Stimulated activated CD4-positive, alpha-beta T cell treated with anti-CD3 and anti-CD28 coated beads, Interleukin-15, amount 100 ng/mL, for 48 hours (primary cell): ENCODE results near the gene TSPEAR.

ENCODE experiments used
- DNase-seq, 2 donors: peaks; one replicate each; pipeline ENCODE4 v3.0.0-alpha.2; 2020; ENCODE audit warnings: low read depth in 2 of 2

Gene TSPEAR

GRCh38 chr21:44485254-44485793, 226.0 kb downstream of the TSPEAR start:
- DNase-seq: peak; percentile 22 to 51

GRCh38 chr21:44484498-44485253, 226.7 kb downstream of the TSPEAR start:
- no peak for DNase-seq

- DNase-seq: no peak
Measured at GRCh38 chr21:44483288-44484237, 227.8 kb downstream of the TSPEAR start.

GRCh38 chr21:44482581-44483287, 228.6 kb downstream of the TSPEAR start:
- no peak for DNase-seq

- DNase-seq: no peak
Measured at GRCh38 chr21:44480200-44481053, 230.9 kb downstream of the TSPEAR start.

GRCh38 chr21:44479556-44480199, 231.7 kb downstream of the TSPEAR start:
- DNase-seq: peak in 1 of 2 donors; percentile 30

- no peak for DNase-seq
Measured at GRCh38 chr21:44478801-44479167, 232.6 kb downstream of the TSPEAR start.

GRCh38 chr21:44478124-44478800, 233.1 kb downstream of the TSPEAR start:
- no peak for DNase-seq

GRCh38 chr21:44477712-44478111, 233.7 kb downstream of the TSPEAR start:
- DNase-seq: no peak

- DNase-seq: no peak
Measured at GRCh38 chr21:44477131-44477530, 234.2 kb downstream of the TSPEAR start.

GRCh38 chr21:44475266-44475845, 236.0 kb downstream of the TSPEAR start:
- no peak for DNase-seq

GRCh38 chr21:44473915-44474555, 237.3 kb downstream of the TSPEAR start:
- DNase-seq: no peak

GRCh38 chr21:44471996-44472395, 239.4 kb downstream of the TSPEAR start:
- DNase-seq: no peak

- DNase-seq: no peak
Measured at GRCh38 chr21:44471341-44471740, 240.0 kb downstream of the TSPEAR start.

GRCh38 chr21:44467859-44468195, 243.5 kb downstream of the TSPEAR start:
- DNase-seq: no peak

GRCh38 chr21:44466996-44467858, 244.1 kb downstream of the TSPEAR start:
- DNase-seq: no peak

- no peak for DNase-seq
Measured at GRCh38 chr21:44466351-44466954, 244.9 kb downstream of the TSPEAR start.

- DNase-seq: no peak
Measured at GRCh38 chr21:44464351-44464750, 247.0 kb downstream of the TSPEAR start.
